ENCODE measurements around the gene STEAP2. TPM values are rescaled to one million over a fixed set of nuclear protein-coding genes. Genes with fewer than 3 reads are reported as not detected.

STEAP2 gene
- total RNA-seq, 1 experiment from 2014 or later = 2.0 TPM

GRCh38 chr7:90222811-90223725, 11.5 kb downstream of the STEAP2 start:
- DNase-seq = no peak
- H3K9me3 ChIP-seq = no peaks in the 10 kb centered on the region
- H3K36me3 ChIP-seq = no peaks in the 10 kb centered on the region
- no peak overlapping the region for H3K4me3 ChIP-seq
- H3K27me3 ChIP-seq = no peaks in the 10 kb centered on the region

GRCh38 chr7:90224195-90224594, 12.7 kb downstream of the STEAP2 start:
- DNase-seq = no peak
- no peaks in the 10 kb centered on the region for H3K36me3 ChIP-seq
- no peaks in the 10 kb centered on the region for H3K27me3 ChIP-seq
- H3K4me3 ChIP-seq = no peak overlapping the region
- no peaks in the 10 kb centered on the region for H3K9me3 ChIP-seq

GRCh38 chr7:90225181-90225580, 13.6 kb downstream of the STEAP2 start:
- Histone ChIP-seq H3K4me3 (no peak overlapping the region), H3K36me3 (no peaks in the 10 kb centered on the region), H3K9me3 (no peaks in the 10 kb centered on the region), H3K27me3 (no peaks in the 10 kb centered on the region)
- no peak for DNase-seq

GRCh38 chr7:90225601-90226000, 14.1 kb downstream of the STEAP2 start:
- Histone ChIP-seq H3K9me3 (no peaks in the 10 kb centered on the region), H3K36me3 (no peaks in the 10 kb centered on the region), H3K4me3 (no peak overlapping the region), H3K27me3 (no peaks in the 10 kb centered on the region)
- no peak for DNase-seq

- Histone ChIP-seq H3K9me3 (no peaks in the 10 kb centered on the region), H3K27me3 (no peaks in the 10 kb centered on the region), H3K4me3 (no peak overlapping the region), H3K36me3 (no peaks in the 10 kb centered on the region)
- DNase-seq = no peak
Observed at GRCh38 chr7:90227259-90227658, 15.7 kb downstream of the STEAP2 start.

GRCh38 chr7:90229682-90230081, 18.1 kb downstream of the STEAP2 start:
- H3K9me3 ChIP-seq = no peaks in the 10 kb centered on the region
- no peaks in the 10 kb centered on the region for H3K36me3 ChIP-seq
- no peak overlapping the region for H3K4me3 ChIP-seq
- DNase-seq = no peak
- H3K27me3 ChIP-seq = no peaks in the 10 kb centered on the region

GRCh38 chr7:90230834-90231233, 19.3 kb downstream of the STEAP2 start:
- no peak for DNase-seq
- H3K27me3 ChIP-seq = no peaks in the 10 kb centered on the region
- H3K36me3 ChIP-seq = no peaks in the 10 kb centered on the region
- no peaks in the 10 kb centered on the region for H3K9me3 ChIP-seq
- no peak overlapping the region for H3K4me3 ChIP-seq

GRCh38 chr7:90231304-90231703, 19.8 kb downstream of the STEAP2 start:
- Histone ChIP-seq H3K9me3 (no peaks in the 10 kb centered on the region), H3K4me3 (no peak overlapping the region), H3K36me3 (no peaks in the 10 kb centered on the region), H3K27me3 (no peaks in the 10 kb centered on the region)
- no peak for DNase-seq

GRCh38 chr7:90232430-90232829, 20.9 kb downstream of the STEAP2 start:
- DNase-seq = no peak
- no peaks in the 10 kb centered on the region for H3K9me3 ChIP-seq
- H3K36me3 ChIP-seq = no peaks in the 10 kb centered on the region
- H3K27me3 ChIP-seq = no peaks in the 10 kb centered on the region
- no peak overlapping the region for H3K4me3 ChIP-seq

GRCh38 chr7:90233569-90233968, 22.0 kb downstream of the STEAP2 start:
- Histone ChIP-seq H3K27me3 (no peaks in the 10 kb centered on the region), H3K9me3 (no peaks in the 10 kb centered on the region), H3K36me3 (no peaks in the 10 kb centered on the region), H3K4me3 (no peak overlapping the region)
- DNase-seq = no peak

- no peaks in the 10 kb centered on the region for H3K27me3 ChIP-seq
- no peaks in the 10 kb centered on the region for H3K9me3 ChIP-seq
- DNase-seq = no peak
- H3K4me3 ChIP-seq = no peak overlapping the region
- no peaks in the 10 kb centered on the region for H3K36me3 ChIP-seq
Observed at GRCh38 chr7:90236721-90237289, 25.3 kb downstream of the STEAP2 start.

GRCh38 chr7:90238022-90238421, 26.5 kb downstream of the STEAP2 start:
- H3K9me3 ChIP-seq = no peaks in the 10 kb centered on the region
- no peaks in the 10 kb centered on the region for H3K27me3 ChIP-seq
- H3K36me3 ChIP-seq = no peaks in the 10 kb centered on the region
- DNase-seq = no peak
- H3K4me3 ChIP-seq = no peak overlapping the region

GRCh38 chr7:90238583-90238982, 27.0 kb downstream of the STEAP2 start:
- Histone ChIP-seq H3K36me3 (no peaks in the 10 kb centered on the region), H3K27me3 (no peaks in the 10 kb centered on the region), H3K9me3 (no peaks in the 10 kb centered on the region), H3K4me3 (no peak overlapping the region)
- no peak for DNase-seq

- Histone ChIP-seq H3K9me3 (no peaks in the 10 kb centered on the region), H3K36me3 (no peaks in the 10 kb centered on the region), H3K27me3 (no peaks in the 10 kb centered on the region), H3K4me3 (no peak overlapping the region)
- no peak for DNase-seq
Observed at GRCh38 chr7:90239050-90239449, 27.5 kb downstream of the STEAP2 start.

GRCh38 chr7:90239625-90240228, 28.2 kb downstream of the STEAP2 start:
- H3K9me3 ChIP-seq = no peaks in the 10 kb centered on the region
- no peaks in the 10 kb centered on the region for H3K27me3 ChIP-seq
- H3K36me3 ChIP-seq = no peaks in the 10 kb centered on the region
- no peak for DNase-seq
- no peak overlapping the region for H3K4me3 ChIP-seq

GRCh38 chr7:90242369-90243168, 31.0 kb downstream of the STEAP2 start:
- H3K27me3 ChIP-seq = no peaks in the 10 kb centered on the region
- H3K36me3 ChIP-seq = no peaks in the 10 kb centered on the region
- no peak for DNase-seq
- no peaks in the 10 kb centered on the region for H3K9me3 ChIP-seq
- no peak overlapping the region for H3K4me3 ChIP-seq

GRCh38 chr7:90243556-90243955, 32.0 kb downstream of the STEAP2 start:
- H3K4me3 ChIP-seq = no peak overlapping the region
- H3K36me3 ChIP-seq = no peaks in the 10 kb centered on the region
- no peaks in the 10 kb centered on the region for H3K27me3 ChIP-seq
- H3K9me3 ChIP-seq = no peaks in the 10 kb centered on the region
- no peak for DNase-seq
